ENCODE results near the gene SRPK1. TPM values are rescaled to one million over a fixed set of nuclear protein-coding genes. Genes with fewer than 3 reads are reported as not detected.
"Not testable (repeated sequence)": the region's sequence is repeated elsewhere in the genome, so short reads cannot be mapped to it uniquely, and the experiment has no call there.

Gene SRPK1
- total RNA-seq, 1 experiment from 2014 or later: 100 TPM

GRCh38 chr6:35942355-35942754 lies 21.5 kb upstream of the SRPK1 start:
- no peaks in the 10 kb centered on the region for H3K27me3 ChIP-seq (ENCODE audit: low read length)
- intact Hi-C loops (cut with micrococcal nuclease): no loop called here
- ATAC-seq: no peak
- H3K4me1 ChIP-seq (ENCODE audit: insufficient read depth, low read length): no peaks in the 10 kb centered on the region
- no peak overlapping the region for H3K9ac ChIP-seq (ENCODE audit: low read length)
- no peaks in the 10 kb centered on the region for H4K20me1 ChIP-seq (ENCODE audit: low read length)
- no peaks in the 10 kb centered on the region for H3K9me2 ChIP-seq (replicated peaks; ENCODE audit: low read length)
- ChIA-PET POLR2A (ENCODE audit: unreplicated experiment) (no interaction called here), CTCF (no interaction called here)
- H3F3A ChIP-seq (ENCODE audit: low read length, unreplicated experiment): no peaks in the 10 kb centered on the region
- BruUV-seq (replicated peaks): no TSS peak
- H3K9me3 ChIP-seq (ENCODE audit: low read length): no peaks in the 10 kb centered on the region
- H3K4me3 ChIP-seq (ENCODE audit: low read length): no peak overlapping the region
- H3K4me2 ChIP-seq (ENCODE audit: low read length): no peak overlapping the region
- H3K79me2 ChIP-seq (ENCODE audit: low read length): no peaks in the 10 kb centered on the region
- H3K27ac ChIP-seq (ENCODE audit: low read length): no peak overlapping the region
- H2AFZ ChIP-seq (ENCODE audit: low read length): no peak overlapping the region
- no peak for TF ChIP-seq EZH2phosphoT487 (IDR thresholded peaks at IDR 0.05; ENCODE audit: borderline replicate concordance, low read length)
- no peaks in the 10 kb centered on the region for H3K36me3 ChIP-seq (ENCODE audit: low read depth, low read length)
- no peak for DNase-seq

GRCh38 chr6:35941170-35941569 lies 20.3 kb upstream of the SRPK1 start:
- H2AFZ ChIP-seq (ENCODE audit: low read length); ATAC-seq; H3K27me3 ChIP-seq (ENCODE audit: low read length); intact Hi-C loops (cut with micrococcal nuclease); H3K27ac ChIP-seq (ENCODE audit: low read length); H3K9ac ChIP-seq (ENCODE audit: low read length); H3K36me3 ChIP-seq (ENCODE audit: low read depth, low read length); H3K79me2 ChIP-seq (ENCODE audit: low read length); DNase-seq; H4K20me1 ChIP-seq (ENCODE audit: low read length); H3K4me3 ChIP-seq (ENCODE audit: low read length); H3K9me2 ChIP-seq (replicated peaks; ENCODE audit: low read length); H3K4me2 ChIP-seq (ENCODE audit: low read length); H3K4me1 ChIP-seq (ENCODE audit: insufficient read depth, low read length); CTCF ChIA-PET; H3F3A ChIP-seq (ENCODE audit: low read length, unreplicated experiment); H3K9me3 ChIP-seq (ENCODE audit: low read length); POLR2A ChIA-PET (ENCODE audit: unreplicated experiment); BruUV-seq (replicated peaks): not testable (repeated sequence)

- intact Hi-C loops (cut with micrococcal nuclease); H3K36me3 ChIP-seq (ENCODE audit: low read depth, low read length); H3K79me2 ChIP-seq (ENCODE audit: low read length); DNase-seq; H3K27me3 ChIP-seq (ENCODE audit: low read length); H2AFZ ChIP-seq (ENCODE audit: low read length); H3K27ac ChIP-seq (ENCODE audit: low read length); BruUV-seq (replicated peaks); H3K4me3 ChIP-seq (ENCODE audit: low read length); H3K9me3 ChIP-seq (ENCODE audit: low read length); POLR2A ChIA-PET (ENCODE audit: unreplicated experiment); H3K9ac ChIP-seq (ENCODE audit: low read length); ATAC-seq; H3K9me2 ChIP-seq (replicated peaks; ENCODE audit: low read length); H3K4me1 ChIP-seq (ENCODE audit: insufficient read depth, low read length); CTCF ChIA-PET; H4K20me1 ChIP-seq (ENCODE audit: low read length); H3K4me2 ChIP-seq (ENCODE audit: low read length); H3F3A ChIP-seq (ENCODE audit: low read length, unreplicated experiment): not testable (repeated sequence)
Measured at GRCh38 chr6:35940014-35940413, 19.1 kb upstream of the SRPK1 start.

GRCh38 chr6:35939259-35939658 lies 18.4 kb upstream of the SRPK1 start:
- H3K4me3 ChIP-seq (ENCODE audit: low read length); H3F3A ChIP-seq (ENCODE audit: low read length, unreplicated experiment); H3K4me2 ChIP-seq (ENCODE audit: low read length); H3K27ac ChIP-seq (ENCODE audit: low read length); H3K9me3 ChIP-seq (ENCODE audit: low read length); BruUV-seq (replicated peaks); ATAC-seq; H4K20me1 ChIP-seq (ENCODE audit: low read length); H2AFZ ChIP-seq (ENCODE audit: low read length); H3K79me2 ChIP-seq (ENCODE audit: low read length); H3K4me1 ChIP-seq (ENCODE audit: insufficient read depth, low read length); H3K9ac ChIP-seq (ENCODE audit: low read length); H3K9me2 ChIP-seq (replicated peaks; ENCODE audit: low read length); H3K27me3 ChIP-seq (ENCODE audit: low read length); POLR2A ChIA-PET (ENCODE audit: unreplicated experiment); DNase-seq; intact Hi-C loops (cut with micrococcal nuclease); H3K36me3 ChIP-seq (ENCODE audit: low read depth, low read length): not testable (repeated sequence)
- CTCF ChIA-PET: interaction anchor here (0.6 kb wide), 1 partner anchor 8 kb away, joined by 8 read pairs; no protein-coding TSS in a partner anchor
- 0 out of 2 replicates have a peak, but pooled peaks have one; percentile 24 for TF ChIP-seq CTCF (conservative IDR thresholded peaks at IDR 0.05; ENCODE audit: low read depth, low read length)

Data from PC-3 (cell line).